Glutamatergic neuron (in vitro differentiated cells): ENCODE measurements around the gene OXNAD1. TPM values are rescaled to one million over a fixed set of nuclear protein-coding genes. Genes with fewer than 3 reads are reported as not detected.

Experiments
- DNase-seq: peaks from one replicate; pipeline ENCODE4 v3.0.0; 2022
- H3K27ac Mint-ChIP-seq: one replicate; pipeline ENCODE4 v1.8.0; 2020; ENCODE audit warnings: mild to moderate bottlenecking, mixed read lengths, inconsistent platforms; ENCODE audit not compliant: unreplicated experiment
- H3K27me3 Mint-ChIP-seq: one replicate; pipeline ENCODE4 v1.8.0; 2020; ENCODE audit warnings: mild to moderate bottlenecking, moderate library complexity, mixed read lengths, inconsistent platforms; ENCODE audit not compliant: unreplicated experiment
- H3K36me3 Mint-ChIP-seq: one replicate; pipeline ENCODE4 v1.8.0; 2020; ENCODE audit warnings: mild to moderate bottlenecking, mixed read lengths, inconsistent platforms; ENCODE audit not compliant: unreplicated experiment
- H3K4me1 Mint-ChIP-seq: one replicate; pipeline ENCODE4 v1.8.0; 2020; ENCODE audit warnings: mild to moderate bottlenecking, low read depth, mixed read lengths, inconsistent platforms; ENCODE audit not compliant: unreplicated experiment
- H3K4me3 Mint-ChIP-seq: one replicate; pipeline ENCODE4 v1.8.0; 2020; ENCODE audit warnings: mild to moderate bottlenecking, mixed read lengths, inconsistent platforms; ENCODE audit not compliant: unreplicated experiment
- H3K9me3 Mint-ChIP-seq: one replicate; pipeline ENCODE4 v1.8.0; 2020; ENCODE audit warnings: mild to moderate bottlenecking, moderate library complexity, mixed read lengths, inconsistent platforms; ENCODE audit not compliant: unreplicated experiment
- total RNA-seq: library from RNA; stranded (reverse); fragmentation: NEBNext Ultra II Directional; extraction: Animal tissue kit (Norgen Biotek cat#: 25700); gene quantifications from one replicate; pipeline ENCODE4 v1.2.1, GENCODE V29; 2021; ENCODE audit not compliant: unreplicated experiment
- TF ChIP-seq, protein P1 (sequence below): fragments of 200-600 bp; sonication (generic); IDR thresholded peaks from one replicate; pipeline ENCODE4 v1.5.0; 2021; ENCODE audit not compliant: partially characterized antibody, unreplicated experiment

OXNAD1 gene
- total RNA-seq, 1 donor from 2014 or later = 14.6 TPM

DNA sequence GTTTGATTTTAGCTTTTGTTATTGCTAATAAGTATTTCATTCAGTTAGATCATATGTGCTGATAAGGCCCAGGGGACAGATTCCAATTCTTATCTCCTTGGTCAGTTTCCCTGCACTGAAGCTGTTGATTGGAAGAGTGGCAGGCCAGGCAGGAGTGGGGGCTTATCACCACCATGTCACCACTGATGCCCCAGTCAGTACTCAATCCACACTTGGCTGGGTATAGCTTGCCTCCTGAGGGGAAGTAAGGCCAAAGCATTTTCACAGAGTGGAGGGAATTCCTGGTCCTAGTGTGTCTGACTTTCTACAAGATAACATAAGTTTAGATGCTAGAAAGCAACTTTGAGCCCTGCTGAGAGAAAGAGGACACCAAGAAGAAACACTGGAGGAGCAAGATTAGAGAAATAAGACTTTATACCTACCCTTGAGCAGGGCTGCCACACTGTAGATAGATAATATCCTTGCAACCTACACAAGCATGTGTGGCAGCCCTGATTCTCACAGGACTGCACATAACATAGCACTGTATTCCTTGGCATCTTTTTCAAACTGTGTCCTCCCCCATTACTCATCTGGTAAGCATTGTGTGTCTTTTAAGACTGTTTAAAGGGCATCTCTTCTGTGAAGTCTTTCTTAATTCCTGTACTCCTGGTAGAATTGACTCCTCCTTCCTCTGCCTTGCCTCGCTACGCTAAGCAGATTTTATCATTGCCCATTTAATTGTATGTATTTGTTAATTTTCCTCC, 24.3 kb downstream of the OXNAD1 start:
- H3K4me3 Mint-ChIP-seq = no peak overlapping the region
- TF ChIP-seq, protein P1, sequence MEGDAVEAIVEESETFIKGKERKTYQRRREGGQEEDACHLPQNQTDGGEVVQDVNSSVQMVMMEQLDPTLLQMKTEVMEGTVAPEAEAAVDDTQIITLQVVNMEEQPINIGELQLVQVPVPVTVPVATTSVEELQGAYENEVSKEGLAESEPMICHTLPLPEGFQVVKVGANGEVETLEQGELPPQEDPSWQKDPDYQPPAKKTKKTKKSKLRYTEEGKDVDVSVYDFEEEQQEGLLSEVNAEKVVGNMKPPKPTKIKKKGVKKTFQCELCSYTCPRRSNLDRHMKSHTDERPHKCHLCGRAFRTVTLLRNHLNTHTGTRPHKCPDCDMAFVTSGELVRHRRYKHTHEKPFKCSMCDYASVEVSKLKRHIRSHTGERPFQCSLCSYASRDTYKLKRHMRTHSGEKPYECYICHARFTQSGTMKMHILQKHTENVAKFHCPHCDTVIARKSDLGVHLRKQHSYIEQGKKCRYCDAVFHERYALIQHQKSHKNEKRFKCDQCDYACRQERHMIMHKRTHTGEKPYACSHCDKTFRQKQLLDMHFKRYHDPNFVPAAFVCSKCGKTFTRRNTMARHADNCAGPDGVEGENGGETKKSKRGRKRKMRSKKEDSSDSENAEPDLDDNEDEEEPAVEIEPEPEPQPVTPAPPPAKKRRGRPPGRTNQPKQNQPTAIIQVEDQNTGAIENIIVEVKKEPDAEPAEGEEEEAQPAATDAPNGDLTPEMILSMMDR = no peak
- no peaks in the 10 kb centered on the region for H3K9me3 Mint-ChIP-seq
- no peaks in the 10 kb centered on the region for H3K4me1 Mint-ChIP-seq
- no peak overlapping the region for H3K27ac Mint-ChIP-seq
- no peaks in the 10 kb centered on the region for H3K27me3 Mint-ChIP-seq
- H3K36me3 Mint-ChIP-seq = no peaks in the 10 kb centered on the region
- DNase-seq = no peak

DNA sequence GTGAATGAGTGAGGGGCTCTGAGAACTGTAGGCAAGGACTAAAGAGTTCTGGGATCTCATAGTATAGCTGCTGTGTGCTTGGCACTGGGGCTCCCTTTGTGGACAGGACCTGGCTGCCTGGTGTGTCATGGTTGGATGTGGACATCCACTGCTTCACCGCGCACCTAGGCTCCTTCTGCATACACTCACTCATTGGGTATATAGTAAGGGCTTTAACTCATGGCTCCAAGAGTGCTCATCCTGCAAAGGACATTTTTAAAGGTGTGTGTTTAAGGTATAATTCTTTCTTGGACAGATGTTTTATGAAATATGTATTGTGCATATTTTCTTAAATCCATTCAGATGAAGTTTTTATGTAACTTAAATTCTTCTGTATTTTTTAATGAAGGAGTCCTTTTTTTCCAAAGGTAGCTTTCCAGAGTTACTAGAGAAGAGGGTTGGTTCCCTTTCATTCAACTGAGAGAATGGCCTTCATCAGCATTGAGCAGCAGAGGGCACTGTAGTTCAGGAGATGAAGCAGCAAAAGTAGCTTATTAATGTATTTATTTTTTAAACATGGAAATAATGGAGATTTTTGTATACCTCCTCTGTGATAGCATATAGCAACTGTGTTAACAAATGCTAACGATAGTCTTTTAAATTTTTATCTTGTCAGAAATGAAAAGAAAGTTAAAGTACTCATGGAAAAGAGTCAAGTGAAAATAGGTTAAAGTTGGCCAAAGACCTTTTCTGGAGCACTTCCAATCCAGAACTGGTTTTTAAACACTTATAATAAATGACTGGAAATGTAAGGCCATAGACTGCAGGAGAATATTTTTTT, 25.2 kb downstream of the OXNAD1 start:
- Mint-ChIP-seq H3K36me3 (no peaks in the 10 kb centered on the region), H3K27me3 (no peaks in the 10 kb centered on the region), H3K4me1 (no peaks in the 10 kb centered on the region), H3K4me3 (no peak overlapping the region), H3K9me3 (no peaks in the 10 kb centered on the region), H3K27ac (no peak overlapping the region)
- DNase-seq = peak; percentile 51
- TF ChIP-seq, protein P1 = peak; percentile 57

DNA sequence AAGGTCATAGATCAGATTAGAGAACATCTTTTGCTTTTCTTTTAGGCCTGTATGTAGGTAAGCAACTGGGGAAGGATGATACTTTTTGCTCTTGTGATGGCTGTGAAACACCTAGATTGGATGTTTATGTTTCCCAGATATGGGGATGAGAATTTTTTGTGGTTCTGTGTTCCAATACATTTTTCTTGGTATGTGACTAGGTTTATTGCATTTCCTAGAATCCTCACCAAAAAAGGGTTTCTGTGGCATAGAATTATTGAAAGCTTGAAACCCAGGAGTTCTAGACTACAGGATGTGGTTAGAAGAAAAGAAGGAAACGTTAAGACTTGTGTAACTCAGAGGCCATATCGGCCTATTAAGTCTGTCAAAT, 25.8 kb downstream of the OXNAD1 start:
- Mint-ChIP-seq H3K4me3 (no peak overlapping the region), H3K9me3 (no peaks in the 10 kb centered on the region), H3K36me3 (no peaks in the 10 kb centered on the region), H3K27ac (no peak overlapping the region), H3K27me3 (no peaks in the 10 kb centered on the region), H3K4me1 (no peaks in the 10 kb centered on the region)
- TF ChIP-seq, protein P1 = no peak
- no peak for DNase-seq

DNA sequence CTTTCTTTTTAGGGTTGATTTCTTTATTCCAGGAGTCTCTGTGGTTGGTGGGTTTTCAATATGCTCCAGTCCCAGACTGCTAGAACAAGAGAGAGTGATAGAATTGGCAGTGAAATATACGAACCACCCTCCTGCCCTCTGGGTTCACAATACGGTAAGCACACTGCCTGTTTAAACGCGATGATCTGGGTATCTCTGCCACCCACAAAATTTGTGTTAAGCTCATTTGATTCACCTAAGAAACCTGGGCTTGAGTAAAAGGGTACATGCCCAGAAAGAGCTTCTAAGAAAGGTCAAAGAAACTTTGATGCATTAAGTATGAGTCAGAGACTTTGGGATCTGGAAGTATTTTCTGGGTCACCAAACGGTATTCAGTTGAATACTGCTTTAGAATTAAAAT, 29.8 kb downstream of the OXNAD1 start:
- H3K4me3 Mint-ChIP-seq = no peak overlapping the region
- peaks cover 6% of the 10 kb centered on the region for H3K4me1 Mint-ChIP-seq
- H3K36me3 Mint-ChIP-seq = peaks cover 23% of the 10 kb centered on the region
- no peaks in the 10 kb centered on the region for H3K27me3 Mint-ChIP-seq
- TF ChIP-seq, protein P1 = no peak
- H3K27ac Mint-ChIP-seq = no peak overlapping the region
- no peaks in the 10 kb centered on the region for H3K9me3 Mint-ChIP-seq
- no peak for DNase-seq
